AG09319 (cell line): Measurements from ENCODE around the gene RALGPS1.

Experiments used
- DNase-seq: peaks from one replicate; pipeline ENCODE4 v3.0.0-alpha.2; 2010; ENCODE audit warnings: low read depth; ENCODE audit errors: extremely low read depth
- TF ChIP-seq, protein P1 (sequence below): IDR thresholded peaks from 2 replicates; pipeline ENCODE4 v1.5.1; 2011; ENCODE audit warnings: low read depth, mild to moderate bottlenecking, inconsistent platforms, low read length, moderate library complexity

RALGPS1 gene

DNA sequence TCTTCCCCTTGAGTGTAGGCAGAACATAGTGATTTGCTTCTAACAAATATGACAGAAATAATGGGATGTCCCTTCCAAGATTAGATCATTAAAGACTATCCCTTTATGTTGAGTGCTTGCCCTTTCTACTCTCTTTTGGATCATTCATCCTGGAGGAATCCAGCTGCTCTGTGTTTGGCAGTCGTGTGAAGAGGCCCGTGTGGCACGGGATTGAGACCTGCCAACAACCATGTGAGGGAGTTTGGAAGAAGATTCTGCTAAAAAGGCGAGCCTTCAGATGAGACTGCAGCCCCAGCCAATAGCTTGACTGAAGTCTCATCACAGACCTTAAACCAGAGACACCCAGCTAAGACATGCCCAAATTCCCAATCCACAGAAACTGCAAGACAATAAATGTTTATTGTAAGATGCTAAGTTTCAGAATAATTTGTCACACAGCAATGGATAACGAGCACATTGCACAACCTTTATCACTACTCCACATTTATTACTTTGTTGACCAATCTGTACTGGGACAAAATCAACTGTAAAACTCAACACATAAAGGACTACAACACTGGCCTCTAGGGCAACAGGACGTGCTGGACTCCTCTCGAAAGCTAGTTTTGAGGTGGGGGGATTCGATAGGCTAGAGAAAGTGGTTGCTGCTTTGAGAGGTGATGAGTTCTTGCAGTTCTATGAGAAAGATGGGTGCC, 165.0 kb downstream of the RALGPS1 start:
- TF ChIP-seq, protein P1, sequence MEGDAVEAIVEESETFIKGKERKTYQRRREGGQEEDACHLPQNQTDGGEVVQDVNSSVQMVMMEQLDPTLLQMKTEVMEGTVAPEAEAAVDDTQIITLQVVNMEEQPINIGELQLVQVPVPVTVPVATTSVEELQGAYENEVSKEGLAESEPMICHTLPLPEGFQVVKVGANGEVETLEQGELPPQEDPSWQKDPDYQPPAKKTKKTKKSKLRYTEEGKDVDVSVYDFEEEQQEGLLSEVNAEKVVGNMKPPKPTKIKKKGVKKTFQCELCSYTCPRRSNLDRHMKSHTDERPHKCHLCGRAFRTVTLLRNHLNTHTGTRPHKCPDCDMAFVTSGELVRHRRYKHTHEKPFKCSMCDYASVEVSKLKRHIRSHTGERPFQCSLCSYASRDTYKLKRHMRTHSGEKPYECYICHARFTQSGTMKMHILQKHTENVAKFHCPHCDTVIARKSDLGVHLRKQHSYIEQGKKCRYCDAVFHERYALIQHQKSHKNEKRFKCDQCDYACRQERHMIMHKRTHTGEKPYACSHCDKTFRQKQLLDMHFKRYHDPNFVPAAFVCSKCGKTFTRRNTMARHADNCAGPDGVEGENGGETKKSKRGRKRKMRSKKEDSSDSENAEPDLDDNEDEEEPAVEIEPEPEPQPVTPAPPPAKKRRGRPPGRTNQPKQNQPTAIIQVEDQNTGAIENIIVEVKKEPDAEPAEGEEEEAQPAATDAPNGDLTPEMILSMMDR, result no peak
- no peak for DNase-seq

DNA sequence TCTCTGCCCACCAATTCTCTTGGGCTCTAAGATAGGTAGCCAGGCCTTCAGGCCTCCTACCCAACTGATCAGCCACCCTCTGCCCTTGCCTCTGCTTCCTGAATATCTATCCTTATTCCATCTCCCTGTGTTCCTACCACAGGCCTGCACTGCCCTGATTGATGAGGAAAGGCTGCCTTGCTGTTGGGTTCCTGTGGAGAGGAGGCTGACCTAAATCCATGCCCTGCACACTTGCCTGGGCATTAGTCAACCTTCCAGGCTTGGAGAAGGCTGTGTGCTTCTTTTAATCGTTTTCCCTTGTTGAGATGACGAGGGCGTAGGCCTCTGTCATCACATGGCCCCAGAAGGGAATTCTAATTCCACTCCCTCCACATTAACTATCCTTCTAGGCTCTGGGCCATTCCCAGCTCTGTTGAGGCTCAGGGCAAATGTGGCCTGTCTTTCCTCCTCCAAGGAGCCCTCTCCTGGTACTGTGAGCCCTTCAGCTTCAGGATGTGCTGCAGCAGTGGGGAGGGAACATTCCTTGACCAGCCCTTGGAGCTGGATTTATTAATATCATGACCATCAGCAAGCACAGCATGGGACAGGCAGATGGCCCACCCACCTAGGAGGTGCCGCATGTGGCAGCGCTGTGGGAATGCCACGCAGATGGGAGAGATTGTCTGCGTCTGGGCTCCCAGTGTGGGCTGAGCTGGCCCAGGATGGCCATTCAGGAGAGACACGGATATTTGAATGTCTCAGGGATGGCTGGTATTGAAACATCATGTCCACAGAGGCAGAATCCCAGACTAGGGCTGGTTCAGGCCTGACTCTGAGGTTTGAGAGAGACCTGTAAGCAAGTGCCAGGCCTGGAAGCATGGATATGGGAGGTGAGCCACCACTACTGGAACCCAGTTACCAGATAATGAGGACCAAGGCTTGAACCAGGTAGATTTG, 166.9 kb downstream of the RALGPS1 start:
- TF ChIP-seq, protein P1, result no peak
- no peak for DNase-seq

DNA sequence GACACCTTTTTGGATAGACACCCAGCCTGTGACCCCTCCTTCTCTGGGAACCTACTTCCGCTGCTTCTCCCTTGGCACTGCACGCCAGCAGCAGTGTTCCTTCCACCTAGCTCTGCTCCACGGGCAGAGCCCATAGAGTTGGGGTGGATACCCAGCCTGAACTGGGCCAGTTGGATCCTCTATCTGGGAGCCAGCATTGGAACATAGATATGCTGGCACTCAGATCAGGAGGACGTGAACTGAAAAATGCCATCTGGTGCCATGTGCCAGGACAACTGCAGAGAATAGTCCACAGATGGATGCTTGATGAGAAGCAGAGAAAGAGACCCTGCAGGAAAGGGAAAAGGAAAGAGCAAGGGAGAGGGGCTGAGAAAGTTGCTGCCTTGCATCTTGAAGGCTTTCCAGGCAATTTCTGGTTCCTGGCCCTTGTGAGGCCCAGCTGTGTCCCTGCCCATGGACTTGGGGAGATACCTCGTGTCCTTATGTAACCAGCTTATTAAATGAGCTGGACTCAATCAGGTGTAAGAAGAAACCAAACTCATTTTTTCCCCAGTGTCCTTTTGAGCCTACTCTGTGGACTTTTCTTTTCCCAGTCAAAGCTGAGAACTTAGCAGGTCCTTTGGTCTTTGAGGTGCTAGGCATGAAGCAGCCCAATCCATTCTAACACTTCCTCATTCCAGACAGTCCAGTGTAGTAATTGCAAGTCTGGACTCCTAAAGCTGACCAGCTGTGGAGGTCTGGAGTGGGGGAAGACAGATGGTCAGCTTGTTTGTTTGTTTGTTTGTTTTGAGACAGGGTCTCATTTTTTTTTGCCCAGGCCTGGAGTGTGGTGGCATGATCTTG, 168.8 kb downstream of the RALGPS1 start:
- TF ChIP-seq, protein P1, result no peak
- DNase-seq, result no peak

DNA sequence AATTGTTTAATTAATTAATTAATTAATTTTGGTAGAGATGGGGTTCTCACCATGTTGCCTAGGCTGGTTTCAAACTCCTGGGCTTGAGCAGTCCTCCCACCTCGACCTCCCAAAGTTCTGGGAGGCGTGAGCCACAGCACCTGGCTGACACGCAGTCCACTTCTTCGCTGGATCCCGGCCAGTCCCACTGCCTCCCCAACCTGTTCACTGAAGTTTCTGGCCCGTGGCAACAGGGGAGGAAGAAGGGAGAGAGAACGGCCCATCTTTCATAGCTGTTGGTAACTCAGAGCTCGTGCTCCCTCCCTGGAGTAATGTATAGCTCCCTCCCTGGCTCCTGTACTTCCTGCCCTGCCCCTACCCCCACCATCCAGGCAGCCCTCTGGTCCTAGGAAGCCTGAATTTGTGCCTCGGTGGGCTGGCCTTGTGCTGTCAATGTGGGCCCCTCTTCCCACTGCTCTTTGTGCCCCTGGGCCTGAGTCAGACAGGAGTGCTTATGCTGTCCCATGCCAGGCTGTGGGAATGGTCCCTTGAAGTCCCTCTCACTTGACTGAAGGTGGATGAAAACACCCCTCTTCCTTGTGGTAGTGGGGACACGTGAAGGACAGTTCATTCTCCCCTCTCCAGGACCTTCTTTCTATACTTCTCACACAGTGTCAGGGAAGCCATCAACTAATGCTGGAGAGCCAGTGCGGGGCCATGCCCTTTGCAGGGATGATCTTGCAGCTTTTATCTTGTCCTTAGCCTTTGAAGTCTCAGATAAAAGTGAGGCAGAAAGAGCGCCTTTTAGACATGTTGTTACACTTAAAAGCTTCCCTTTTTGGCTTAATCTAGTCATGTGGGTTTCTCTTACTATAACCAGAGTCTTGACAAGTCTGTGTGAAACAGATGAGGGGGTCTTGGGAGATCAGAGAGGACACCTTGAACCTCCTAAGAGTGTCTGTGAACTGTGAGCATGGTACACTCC, 169.8 kb downstream of the RALGPS1 start:
- DNase-seq, result no peak
- TF ChIP-seq, protein P1, result no peak

DNA sequence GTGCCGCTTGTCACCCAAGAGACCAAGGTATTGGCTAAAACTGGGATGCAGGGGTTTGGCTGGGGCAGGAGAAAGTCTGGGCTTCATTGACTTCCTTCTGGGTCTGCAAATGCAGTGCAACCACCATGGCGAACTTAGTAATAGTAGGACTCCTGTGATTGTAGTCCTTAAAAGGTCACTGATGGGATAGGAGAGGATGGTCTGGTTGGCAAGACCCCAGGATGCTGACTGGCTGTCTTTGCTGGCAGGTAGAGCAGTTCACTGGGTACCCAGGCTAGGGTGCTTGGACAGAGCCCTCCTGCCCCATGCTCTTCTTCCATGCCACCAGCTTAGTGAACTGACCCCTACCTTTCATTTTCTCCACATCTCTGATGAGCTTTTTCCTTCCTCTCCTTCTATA, 170.6 kb downstream of the RALGPS1 start:
- DNase-seq, result no peak
- TF ChIP-seq, protein P1, result no peak

DNA sequence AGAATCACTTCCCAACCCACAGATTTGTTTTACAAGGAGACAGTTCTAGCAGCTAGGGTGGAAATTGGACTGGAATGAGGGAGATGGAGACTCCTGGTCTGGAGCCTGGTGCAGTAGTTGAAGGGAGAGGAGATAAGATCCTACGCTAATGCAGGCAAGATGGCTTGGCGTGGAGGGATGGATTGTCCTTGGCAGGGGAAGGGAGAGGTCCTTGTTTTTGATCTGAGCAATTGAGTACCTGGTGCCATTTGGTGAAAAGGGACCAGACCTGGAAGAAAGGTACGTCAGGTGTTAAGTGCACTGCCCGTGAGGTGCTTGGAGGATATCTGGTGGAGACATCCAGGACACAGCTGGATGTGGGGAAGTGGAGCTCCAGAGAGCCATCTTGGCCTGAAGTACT, 172.2 kb downstream of the RALGPS1 start:
- TF ChIP-seq, protein P1, result no peak
- DNase-seq, result no peak
